IPS DF 4.7 (cell line): ENCODE measurements around the gene ZNRF3.
"Not testable (repeated sequence)": the region's sequence is repeated elsewhere in the genome, so short reads cannot be mapped to it uniquely, and the experiment has no call there.

Experiments
- DNase-seq: peaks from one replicate; pipeline ENCODE4 v3.0.0-alpha.2; 2013; ENCODE audit warnings: low spot score; ENCODE audit errors: extremely low read depth

Gene ZNRF3

DNA sequence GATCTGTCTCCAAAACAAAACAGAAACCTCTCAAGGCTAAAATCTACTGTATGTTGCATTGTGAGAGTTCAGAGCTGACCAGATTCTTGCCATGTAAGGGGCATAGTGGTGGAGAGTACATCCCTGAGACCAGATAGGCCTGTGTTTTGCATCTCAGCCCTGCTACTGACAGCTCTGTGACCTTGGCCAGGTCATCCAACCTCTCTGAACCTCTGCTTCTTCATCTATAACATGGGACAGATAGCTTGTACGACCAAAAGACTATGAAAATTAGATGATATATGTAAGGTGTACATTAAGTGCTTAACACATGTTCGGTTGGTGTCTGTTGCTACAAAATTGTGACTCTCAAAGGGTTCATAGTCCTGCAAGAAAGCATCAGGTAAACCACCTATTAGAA is 22.9 kb downstream of the ZNRF3 start:
- DNase-seq: no peak

DNA sequence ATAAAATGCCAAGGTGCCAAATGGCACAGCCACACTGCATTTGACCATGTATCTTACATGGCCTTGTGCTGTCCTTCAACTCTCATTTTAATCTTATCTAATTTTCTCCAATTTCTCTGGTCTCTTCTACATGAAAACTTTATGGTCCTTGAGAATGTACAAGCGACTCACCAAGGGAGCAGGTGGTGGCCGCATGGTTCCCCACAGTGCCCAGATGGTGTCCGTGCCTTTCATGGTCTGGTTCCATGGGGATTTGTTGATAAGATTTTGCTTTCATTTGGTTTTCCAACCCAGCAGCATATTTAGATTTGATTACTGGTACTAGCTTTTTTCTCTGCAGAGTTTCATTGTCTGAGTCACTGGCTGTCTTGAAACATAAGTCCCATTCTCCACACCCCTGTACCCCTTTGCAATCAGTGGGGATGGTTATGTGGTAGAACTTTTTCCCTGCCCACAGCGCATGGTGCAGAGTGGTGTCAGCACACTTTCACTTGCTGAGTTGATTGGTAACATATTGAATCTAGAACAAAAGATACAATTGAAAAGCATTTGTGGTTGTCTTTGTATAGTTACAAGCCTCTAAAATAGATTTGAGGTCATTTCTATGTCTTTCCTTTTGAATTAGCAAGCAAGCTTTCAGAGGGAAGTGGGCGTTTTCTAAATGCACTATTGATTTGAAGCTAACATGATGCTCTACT is 24.1 kb downstream of the ZNRF3 start:
- no peak for DNase-seq

DNA sequence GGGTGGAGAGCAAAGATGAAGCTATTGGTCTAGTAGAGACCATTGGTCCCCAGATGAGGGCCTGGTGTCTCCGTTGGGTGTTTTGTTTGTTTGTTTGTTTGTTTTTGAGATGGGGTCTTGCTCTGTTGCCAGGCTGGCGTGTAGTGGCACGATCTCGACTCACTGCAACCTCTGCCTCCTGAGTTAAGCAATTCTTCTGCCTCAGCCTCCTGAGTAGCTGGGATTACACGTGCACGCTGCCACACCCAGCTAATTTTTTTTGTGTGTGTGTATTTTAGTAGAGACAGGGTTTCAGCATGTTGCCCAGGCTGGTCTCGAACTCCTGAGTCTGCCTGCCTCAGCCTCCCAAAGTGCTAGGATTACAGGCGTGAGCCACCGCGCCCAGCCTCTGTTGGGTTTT is 25.4 kb downstream of the ZNRF3 start:
- DNase-seq: not testable (repeated sequence)

DNA sequence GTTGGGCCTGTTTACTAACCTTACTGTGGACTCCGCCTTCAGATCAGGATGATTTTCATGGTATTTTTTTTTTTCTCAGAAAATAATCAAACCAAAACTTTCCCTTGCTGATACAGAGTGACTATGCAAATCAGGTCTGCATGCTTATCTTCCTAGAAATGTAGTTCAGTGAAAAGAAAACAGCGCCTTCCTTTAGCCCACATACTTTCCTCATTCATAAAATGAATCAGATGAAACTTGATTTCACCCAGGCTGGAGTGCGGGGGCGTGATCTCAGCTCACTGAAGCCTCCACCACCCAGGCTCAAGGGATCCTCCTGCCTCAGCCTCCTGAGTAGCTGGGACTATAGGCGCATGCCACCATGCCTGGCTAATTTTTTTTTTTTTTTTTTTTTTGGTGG is 26.0 kb downstream of the ZNRF3 start:
- no peak for DNase-seq

DNA sequence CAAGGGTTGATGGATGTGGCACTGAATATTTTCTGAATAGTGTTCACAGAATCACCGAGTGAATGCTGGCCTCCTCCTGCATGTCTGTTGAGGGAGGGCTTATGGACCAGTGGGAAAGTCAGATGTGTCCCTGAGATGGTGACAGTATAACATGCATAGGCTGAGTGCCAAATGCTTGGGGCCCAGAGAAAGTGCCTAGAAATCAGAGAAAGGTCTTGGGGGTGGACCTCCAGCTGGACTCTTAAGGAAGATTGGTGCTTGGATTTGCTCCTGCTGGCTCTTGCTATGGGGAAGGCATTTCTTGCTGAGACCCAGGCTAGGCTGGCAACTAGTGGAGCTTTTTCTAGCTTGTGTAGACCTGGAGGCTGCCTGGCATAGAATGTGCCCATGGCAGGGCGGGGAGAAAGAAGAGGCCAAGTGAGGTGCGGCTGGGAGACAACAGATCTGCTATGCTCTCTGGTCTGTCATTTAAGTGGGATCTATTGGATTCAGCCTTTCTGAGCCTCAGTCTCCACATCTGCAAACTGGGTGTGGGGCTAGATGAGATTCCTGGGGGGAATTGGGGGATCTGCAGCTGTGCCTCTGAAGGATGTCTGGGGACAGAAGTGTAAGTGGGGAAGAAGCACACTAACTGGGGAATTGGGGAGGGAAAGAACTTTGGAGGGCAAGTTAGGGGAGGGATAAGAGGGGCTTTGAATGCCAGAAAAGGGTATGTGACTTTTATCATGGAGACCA is 27.4 kb downstream of the ZNRF3 start:
- DNase-seq: no peak

DNA sequence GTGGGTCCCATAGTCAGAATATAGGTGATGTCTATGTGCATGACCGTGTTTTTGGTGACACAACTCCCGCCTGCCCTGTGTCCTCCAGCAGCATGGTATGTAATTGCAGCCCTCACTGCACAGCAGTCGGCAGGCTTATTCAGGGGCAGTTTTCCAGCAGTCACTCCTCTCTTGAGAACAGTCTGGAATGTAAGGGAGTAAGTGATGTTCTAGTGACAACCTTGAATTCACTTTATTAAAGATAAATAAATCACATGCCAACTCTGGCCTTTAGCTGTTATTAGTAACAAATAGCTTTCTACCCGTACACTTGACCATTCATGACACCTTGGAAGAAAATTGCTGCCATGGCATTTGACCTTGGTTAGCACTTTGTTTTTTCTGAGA is 27.9 kb downstream of the ZNRF3 start:
- no peak for DNase-seq

DNA sequence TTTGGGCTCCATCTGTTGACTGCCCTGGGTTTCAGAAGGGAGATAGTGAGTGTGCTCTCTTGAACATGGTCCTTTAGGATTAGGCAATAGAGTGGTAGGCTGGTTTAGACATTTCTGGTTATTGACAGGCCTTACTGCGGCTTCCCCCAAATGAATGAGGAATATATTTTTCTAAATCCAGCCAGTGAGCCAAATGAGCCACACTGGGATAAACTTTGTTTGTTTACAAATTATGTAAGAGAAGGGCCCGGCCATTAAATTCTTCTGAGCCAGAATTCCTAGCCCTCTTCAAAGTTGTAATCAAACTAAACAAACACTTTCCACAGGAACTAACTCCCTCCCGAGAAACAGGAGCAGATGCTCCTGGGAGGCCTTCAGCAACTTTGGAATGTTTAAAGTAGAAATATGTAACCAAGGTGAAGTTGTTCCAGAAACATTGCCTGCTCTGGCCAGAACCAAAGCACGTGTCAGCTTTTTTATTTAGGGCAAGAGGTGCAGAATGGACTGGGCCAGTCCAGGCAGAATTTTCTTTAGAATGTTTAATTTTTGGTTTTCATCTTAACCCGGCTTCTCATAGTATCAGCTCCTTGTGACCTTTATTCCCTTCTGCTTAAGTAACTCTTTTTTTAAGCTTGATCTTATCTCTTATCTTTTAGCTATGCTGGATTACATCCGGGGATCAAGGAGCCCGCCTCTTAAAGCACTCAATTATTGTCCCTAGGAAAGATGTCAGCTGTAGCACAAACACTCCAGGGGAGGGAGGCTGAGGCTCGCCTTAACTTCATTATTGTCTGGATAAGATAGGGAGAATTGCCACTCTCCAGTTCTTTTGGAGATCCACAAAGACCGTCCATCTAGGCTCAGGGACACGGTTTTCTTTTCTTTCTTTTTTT is 28.7 kb downstream of the ZNRF3 start:
- DNase-seq: no peak

DNA sequence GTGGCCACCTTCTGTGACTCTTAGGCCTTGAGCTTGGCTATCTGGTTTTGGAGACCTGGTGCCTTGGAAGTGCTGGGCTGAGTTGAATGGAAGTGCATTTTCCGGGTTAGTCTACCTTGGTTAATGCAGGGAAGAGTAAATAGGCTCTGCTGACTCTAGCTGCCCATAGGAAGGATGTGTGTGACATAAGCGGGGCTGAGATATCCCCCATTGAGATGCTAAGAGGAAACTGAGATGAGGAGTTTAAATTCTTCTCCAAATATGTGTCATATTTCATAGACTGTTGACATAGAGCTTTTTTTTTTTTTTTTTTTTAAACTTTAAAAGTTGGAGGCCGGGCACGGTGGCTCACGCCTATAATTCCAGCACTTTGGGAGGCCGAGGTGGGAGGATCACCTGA is 30.8 kb downstream of the ZNRF3 start:
- DNase-seq: no peak

DNA sequence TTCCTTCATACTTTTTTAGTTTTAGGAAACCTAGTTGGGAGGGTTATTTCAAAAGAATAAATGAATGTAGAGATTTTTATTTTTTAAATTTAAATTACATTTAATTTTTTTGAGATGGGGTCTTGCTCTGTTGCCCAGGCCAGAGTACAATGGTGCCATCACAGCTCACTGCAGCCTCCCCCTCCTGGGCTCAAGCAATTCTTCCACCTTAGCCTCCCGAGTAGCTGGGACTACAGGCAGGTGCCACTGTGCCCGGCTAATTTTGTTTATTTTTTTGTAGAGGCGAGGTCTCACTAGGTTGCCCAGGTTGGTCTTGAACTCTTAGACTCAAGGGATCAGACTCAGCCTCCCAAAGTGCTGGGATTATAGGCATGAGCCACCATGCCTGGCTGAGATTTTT is 32.6 kb downstream of the ZNRF3 start:
- no peak for DNase-seq

DNA sequence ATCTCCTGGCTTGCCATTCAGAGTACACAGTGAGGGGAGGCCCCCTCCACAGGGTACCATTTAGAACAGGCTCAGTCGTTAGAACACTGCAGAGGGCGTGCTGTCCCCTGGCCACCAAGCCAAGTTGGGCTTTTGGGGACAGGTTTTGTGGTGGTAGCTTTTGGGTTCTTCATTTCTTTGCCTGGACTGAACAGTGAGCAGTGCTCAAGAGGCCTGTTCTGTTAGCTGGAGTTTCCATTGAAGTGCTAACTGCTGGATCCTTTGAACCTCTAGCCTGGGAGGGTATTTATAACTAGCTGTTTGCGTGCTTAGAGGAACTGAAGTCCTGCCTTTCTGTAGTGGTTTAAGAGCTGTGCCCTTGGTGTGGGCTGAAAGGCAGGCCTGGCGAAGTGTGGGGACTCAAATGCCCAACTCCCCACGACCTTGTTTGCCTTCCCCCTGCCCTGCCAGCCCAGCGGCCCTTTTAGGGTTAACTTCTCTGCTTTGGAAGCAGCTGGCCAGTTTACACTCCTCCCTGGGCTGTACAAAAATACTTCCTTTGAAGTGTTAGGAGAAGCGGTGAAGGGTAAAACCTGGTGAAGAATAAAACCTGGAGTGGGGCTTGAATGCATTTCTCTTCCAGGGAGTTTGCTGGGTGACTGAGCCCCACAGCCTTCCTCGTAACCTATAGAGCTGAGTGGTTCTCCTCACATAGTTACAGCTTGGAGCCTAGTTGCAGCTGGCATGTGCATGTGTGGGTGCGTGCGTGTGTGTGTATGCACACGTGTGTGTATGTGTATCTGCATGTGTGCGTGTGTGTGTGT is 34.6 kb downstream of the ZNRF3 start:
- DNase-seq: no peak

DNA sequence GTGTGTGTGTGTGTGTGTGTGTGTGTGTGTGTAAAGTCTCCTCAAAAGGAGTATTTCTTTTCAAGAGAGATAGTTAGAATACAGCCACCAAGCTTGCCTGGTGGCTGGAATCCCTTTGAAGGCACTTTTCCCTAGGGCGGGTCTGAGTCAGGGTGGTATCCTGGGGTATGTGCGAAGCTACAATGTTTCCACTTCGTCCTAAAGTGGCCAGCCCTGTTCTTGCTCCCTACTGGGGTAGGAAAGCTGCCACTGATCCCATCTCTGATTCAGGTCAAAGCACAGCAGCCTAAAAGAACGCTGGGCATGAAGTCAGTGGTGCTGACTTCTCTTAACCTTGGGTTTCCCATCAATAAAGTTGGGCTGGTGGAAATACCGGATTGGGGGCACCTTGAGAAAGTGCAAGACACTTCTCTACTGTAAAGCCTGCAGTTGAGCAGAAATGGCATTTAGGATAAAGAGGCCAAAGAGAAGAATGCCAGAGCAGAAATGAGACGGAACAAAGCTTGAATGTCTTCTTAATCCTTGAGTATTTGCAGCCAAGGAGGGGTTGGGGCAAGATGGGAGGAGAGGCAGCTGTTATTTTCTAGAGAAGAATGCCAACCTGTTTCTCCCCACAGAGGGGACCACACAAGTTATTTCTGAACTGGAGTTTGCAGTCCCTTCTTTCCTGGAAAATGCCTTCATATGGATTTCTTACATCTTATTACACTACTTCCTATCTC is 35.3 kb downstream of the ZNRF3 start:
- no peak for DNase-seq

DNA sequence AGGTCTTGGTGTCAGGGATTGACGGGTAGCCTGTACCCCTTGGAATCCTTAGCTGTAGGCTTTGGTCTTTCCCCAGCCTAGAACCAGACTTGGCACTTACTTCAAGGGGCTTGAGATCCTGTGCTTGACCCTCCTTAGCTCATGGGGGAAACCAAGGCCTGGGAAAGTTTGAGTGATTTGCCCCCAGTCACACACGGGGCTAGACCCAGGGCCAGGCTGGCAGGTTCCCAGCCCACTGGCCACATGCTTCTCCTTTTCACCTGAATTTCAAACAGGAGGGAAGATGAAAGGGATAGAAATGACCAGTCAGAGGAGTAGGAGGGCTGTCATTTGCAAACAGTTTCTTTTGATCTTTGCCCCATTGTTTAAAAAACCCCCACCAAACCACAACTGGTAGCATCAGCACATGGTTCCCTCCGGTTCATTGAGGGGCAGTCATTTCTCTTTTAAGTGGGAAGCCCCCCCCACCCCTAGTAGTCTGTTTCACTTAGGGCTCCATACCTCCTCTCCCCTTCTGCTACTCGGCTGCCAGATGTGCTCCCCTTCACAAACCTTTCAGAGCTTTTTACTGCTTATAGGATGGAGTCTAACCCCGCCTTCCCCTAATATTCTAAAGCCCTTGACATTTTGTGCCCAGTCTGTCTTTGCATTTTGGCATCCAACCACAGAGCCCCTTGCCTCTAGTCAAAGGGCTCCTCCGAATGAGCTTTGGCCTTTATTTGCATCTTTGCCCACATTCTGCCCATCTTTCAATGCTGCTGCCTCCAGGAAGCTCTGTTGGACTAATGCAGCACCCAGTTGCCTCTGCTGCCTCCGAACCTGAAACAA is 37.6 kb downstream of the ZNRF3 start:
- no peak for DNase-seq

DNA sequence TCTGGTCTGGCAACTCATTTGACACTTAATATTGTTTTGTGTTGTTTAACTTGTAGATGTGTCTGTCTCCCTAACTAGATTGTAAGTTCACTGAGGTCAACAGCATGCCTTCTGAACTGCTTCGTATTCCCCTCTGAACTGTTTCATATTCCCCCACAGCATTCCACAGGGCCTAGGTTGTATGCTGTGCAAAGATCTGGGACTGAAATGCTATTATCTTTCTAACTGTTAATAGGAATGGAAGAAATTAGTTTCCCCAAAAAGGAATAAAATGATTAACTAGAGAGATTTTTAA is 38.2 kb downstream of the ZNRF3 start:
- DNase-seq: no peak

DNA sequence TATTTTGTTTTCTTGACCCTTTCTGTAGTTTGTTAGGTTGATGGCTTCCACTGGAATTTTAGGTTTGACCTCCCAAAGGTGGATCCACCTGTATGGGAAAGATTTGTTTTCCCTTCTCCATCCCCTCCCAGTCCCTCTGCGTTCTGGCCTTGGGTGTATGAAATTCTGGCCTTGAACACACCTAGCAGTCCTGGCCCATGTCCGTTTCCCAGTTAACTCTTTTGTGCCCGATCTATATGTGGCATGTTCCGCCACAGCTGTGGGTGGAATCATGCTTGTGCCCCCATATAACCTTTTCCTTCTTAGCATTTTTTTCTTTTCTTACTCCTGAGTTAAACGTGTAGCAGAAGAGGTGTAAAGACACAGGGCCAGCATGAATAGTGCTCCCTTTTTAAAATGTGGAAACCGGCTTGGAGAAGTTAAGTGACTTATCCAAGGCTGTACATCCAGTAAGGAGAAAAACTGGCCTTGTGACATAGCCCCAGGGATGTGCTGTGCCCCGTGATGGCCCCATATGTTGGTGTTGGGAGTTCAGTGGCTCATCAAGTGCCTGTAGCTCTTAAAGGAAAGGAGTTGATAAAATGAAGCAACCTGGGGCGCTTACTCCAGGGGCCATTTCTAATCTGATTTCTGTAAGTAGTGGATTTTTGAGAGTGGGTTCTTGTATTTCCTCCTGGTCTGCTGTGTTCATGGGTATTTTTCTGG is 39.3 kb downstream of the ZNRF3 start:
- DNase-seq: no peak

DNA sequence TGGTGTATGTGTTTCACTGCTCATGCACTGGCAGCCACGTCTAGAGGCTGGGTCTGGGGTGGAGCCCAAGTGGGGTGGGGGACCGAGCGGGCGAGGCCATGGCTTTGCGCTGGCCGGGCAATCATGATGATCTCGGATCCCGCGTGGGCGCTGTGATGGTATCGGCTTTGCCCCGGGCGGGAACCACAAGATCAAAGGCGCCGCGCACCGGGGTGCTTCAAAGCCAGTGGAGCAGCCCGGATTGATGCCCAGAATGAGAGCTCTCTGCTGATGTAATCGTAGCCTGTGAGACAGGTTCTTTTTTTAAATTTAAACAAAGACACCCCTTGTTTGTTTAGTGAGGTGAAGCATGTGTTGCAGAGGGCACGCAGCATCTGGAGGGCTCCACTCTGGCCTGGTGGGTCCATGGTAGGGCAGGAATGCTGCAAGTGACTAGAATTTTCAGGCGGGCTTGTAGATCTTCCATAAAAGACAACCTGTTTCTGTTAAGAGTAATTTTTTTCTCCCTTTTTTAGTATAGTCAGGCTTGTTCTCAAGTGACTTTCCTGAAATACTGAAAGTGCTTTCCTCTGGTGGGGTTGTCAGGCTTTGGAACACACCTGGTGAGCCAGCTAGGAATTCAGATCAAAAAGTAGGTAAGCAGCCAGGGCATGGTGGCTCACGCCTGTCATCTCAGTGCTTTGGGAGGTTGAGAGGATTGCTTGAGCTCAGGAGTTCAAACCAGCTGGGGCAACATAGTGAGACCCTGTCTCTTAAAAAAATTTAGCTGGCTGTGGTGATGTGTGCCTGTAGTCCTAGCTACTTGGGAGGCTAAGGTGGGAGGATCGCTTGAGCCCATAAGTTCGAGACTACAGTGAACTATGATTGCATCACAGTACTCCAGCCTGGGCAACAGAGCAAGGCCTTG is 40.7 kb downstream of the ZNRF3 start:
- no peak for DNase-seq

DNA sequence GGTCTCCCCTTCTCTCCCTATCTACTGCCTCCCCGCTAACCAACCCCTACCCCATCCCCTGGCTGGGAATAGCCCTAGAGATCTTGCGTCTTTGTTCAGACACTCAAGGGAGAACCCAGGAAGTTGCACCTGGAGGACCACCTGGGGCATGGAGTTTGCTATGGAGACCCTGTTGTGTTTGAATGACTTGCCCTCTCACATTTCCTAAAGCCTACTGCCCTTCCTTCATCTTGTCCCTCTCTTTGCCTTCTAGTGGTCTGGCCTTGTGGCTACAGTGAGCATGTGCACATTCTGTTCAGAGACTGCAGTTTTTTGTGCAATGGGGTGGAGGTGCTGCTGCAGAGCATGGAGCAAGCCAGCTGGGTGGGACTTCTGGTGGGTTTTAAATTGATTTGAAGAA is 42.5 kb downstream of the ZNRF3 start:
- DNase-seq: no peak

DNA sequence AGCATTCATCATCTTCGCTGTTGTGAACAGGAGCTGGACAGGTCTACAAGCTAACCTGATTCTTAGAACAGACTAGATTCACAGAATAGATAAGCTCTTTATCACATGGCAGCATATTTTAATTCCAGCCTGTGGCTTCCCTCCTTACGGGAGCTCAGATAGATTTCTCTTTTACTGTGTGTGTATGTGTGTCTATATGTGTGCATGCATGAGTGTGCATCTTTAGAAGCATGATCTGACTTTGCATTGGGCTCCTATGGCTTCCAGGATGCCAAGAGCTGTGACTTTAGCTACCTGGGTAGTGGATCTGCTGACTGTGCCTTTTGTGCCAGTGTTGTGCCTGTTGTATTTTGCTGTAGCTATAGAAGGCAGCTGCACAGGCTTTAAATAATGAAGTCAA is 44.3 kb downstream of the ZNRF3 start:
- no peak for DNase-seq

DNA sequence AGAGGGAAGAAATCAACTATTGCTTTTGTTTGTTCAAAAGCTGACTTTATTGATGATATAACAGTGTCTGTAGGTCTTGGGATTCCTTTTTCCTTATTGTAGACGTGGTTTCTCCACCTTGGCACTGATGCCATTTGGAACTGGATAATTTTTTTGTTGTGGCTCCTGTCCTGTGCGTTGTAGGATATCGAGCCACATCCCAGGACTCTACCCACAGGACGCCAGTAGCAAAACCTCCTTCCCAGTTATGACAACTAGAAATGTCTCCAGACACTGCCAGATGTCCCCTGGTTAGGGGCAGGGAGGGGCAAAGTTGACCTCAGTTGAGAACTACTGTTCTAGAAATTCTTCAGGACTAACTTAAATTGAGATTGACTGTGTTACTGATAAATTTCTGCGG is 45.8 kb downstream of the ZNRF3 start:
- no peak for DNase-seq
